ENCODE data around the gene SLC26A6.

Gene SLC26A6

GRCh38 chr3:48614044-48614443 lies 21.2 kb downstream of the SLC26A6 start:
- intact Hi-C loops (cut with DNase I) = no loop called here
- DNase-seq = no peak

- intact Hi-C loops (cut with DNase I) = no loop called here
- no peak for DNase-seq
These were observed 23.0 kb downstream of the SLC26A6 start for GRCh38 chr3:48612309-48612708.

- DNase-seq = peak; percentile 78 to 96 (median 90)
- intact Hi-C loops (cut with DNase I) = no loop called here
These were observed 25.9 kb downstream of the SLC26A6 start, which contains the start of gene UQCRC1 for GRCh38 chr3:48609088-48610005. TSS of gene UQCRC1 (minus strand) at chr3:48609646. CDS start at chr3:48609620, 26 bp downstream.

- intact Hi-C loops (cut with DNase I) = no loop called here
- DNase-seq = no peak
These were observed 27.7 kb downstream of the SLC26A6 start for GRCh38 chr3:48607519-48607918.

- intact Hi-C loops (cut with DNase I) = no loop called here
- DNase-seq = no peak
These were observed 33.7 kb downstream of the SLC26A6 start for GRCh38 chr3:48601622-48601994.

GRCh38 chr3:48600711-48601621 lies 34.3 kb downstream of the SLC26A6 start:
- no peak for DNase-seq
- intact Hi-C loops (cut with DNase I) = no loop called here

- intact Hi-C loops (cut with DNase I) = no loop called here
- DNase-seq = no peak
These were observed 35.6 kb downstream of the SLC26A6 start for GRCh38 chr3:48599509-48600285.

GRCh38 chr3:48599077-48599501 lies 36.2 kb downstream of the SLC26A6 start:
- DNase-seq = no peak
- intact Hi-C loops (cut with DNase I) = no loop called here

- DNase-seq = no peak
- intact Hi-C loops (cut with DNase I) = no loop called here
These were observed 36.8 kb downstream of the SLC26A6 start for GRCh38 chr3:48598323-48599076.

GRCh38 chr3:48597408-48597800 lies 37.9 kb downstream of the SLC26A6 start:
- DNase-seq = no peak
- intact Hi-C loops (cut with DNase I) = no loop called here

- no peak for DNase-seq
- intact Hi-C loops (cut with DNase I) = no loop called here
These were observed 38.4 kb downstream of the SLC26A6 start for GRCh38 chr3:48596676-48597407.

- intact Hi-C loops (cut with DNase I) = no loop called here
These were observed 39.1 kb downstream of the SLC26A6 start for GRCh38 chr3:48596157-48596556.

GRCh38 chr3:48595526-48596121 lies 39.6 kb downstream of the SLC26A6 start:
- intact Hi-C loops (cut with DNase I) = no loop called here

More at GRCh38 chr3:48596157-48596556, 39.1 kb downstream of the SLC26A6 start:
- no peak for DNase-seq

GRCh38 chr3:48595075-48595525 lies 40.2 kb downstream of the SLC26A6 start, which contains the start of gene COL7A1:
TSS of gene COL7A1 (minus strand) at chr3:48595329. CDS start at chr3:48595159, 170 bp downstream.
- intact Hi-C loops (cut with DNase I) = no loop called here
- DNase-seq = peak in 5 of 42 donors; percentile 18 to 44 (median 37)

More at GRCh38 chr3:48595526-48596121, 39.6 kb downstream of the SLC26A6 start:
- DNase-seq = peak in 12 of 42 donors; percentile 8 to 51 (median 22)

- intact Hi-C loops (cut with DNase I) = no loop called here
- DNase-seq = peak in 2 of 42 donors; percentile 17 to 35
These were observed 40.7 kb downstream of the SLC26A6 start for GRCh38 chr3:48594417-48595049.

GRCh38 chr3:48593337-48593736 lies 41.9 kb downstream of the SLC26A6 start:
- intact Hi-C loops (cut with DNase I) = no loop called here
- DNase-seq = no peak

Measured in head of caudate nucleus (tissue), 42 donors.